Kidney epithelial cell (primary cell): ENCODE data around the gene FADD. TPM values are rescaled to one million over a fixed set of nuclear protein-coding genes. Genes with fewer than 3 reads are reported as not detected.

Experiments used
- DNase-seq: peaks from one replicate; pipeline ENCODE4 v3.0.0-alpha.2; 2010; ENCODE audit warnings: low read depth
- H3K27me3 ChIP-seq: 2 replicates; pipeline ENCODE4 v1.6.0; 2011; ENCODE audit warnings: low read length; ENCODE audit not compliant: control insufficient read depth, insufficient read depth
- H3K36me3 ChIP-seq: 2 replicates; pipeline ENCODE4 v1.5.1; 2011; ENCODE audit warnings: low read length; ENCODE audit not compliant: control insufficient read depth, insufficient read depth
- H3K4me3 ChIP-seq: 2 replicates; pipeline ENCODE4 v1.5.1; 2011; ENCODE audit warnings: low read depth, mild to moderate bottlenecking, control low read depth, low read length
- total RNA-seq: library from RNA; depleted of rRNA; stranded (reverse); fragments of >200 nt; gene quantifications from 2 replicates; pipeline ENCODE4 v1.2.3, GENCODE V29; 2015
- TF ChIP-seq, protein P1 (sequence below): IDR thresholded peaks from 2 replicates; pipeline ENCODE4 v1.5.1; 2011; ENCODE audit warnings: mild to moderate bottlenecking, moderate library complexity, low read length, control low read depth, inconsistent platforms; ENCODE audit not compliant: insufficient read depth, poor library complexity, severe bottlenecking

FADD gene
- total RNA-seq, 1 donor from 2014 or later, result 51.5 TPM

DNA sequence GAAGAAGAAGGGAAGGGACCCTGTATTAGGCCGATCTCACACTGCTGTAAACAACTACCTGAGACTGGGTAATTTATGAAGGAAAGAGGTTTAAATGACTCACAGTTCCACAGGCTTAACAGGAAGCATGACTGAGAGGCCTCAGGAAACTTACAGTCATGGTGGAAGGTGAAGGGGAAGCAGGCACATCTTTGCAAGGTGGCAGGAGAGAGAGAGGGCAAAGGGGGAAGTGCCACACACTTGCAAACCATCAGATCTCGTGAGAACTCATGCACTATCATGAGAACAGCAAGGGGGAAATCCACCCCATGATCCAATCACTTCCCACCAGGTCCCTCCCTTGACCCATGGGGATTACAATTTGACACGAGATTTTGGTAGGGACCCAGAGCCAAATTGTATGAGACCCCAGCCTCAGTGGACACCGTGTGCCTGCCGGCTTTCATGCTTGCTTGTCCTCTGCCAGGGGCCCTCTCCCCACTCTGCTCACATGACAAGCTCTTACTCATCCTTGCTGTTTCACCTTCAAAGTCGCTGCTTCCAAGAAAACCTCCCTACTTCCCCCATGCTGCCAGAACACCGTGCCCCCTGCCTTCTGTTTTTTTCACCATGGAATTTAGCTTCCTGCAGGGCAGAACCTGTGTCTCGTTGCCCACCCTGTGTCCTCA is 44.1 kb downstream of the FADD start:
- Histone ChIP-seq H3K27me3 (no peaks in the 10 kb centered on the region), H3K4me3 (no peak overlapping the region), H3K36me3 (no peaks in the 10 kb centered on the region)
- DNase-seq, result no peak
- TF ChIP-seq, protein P1, sequence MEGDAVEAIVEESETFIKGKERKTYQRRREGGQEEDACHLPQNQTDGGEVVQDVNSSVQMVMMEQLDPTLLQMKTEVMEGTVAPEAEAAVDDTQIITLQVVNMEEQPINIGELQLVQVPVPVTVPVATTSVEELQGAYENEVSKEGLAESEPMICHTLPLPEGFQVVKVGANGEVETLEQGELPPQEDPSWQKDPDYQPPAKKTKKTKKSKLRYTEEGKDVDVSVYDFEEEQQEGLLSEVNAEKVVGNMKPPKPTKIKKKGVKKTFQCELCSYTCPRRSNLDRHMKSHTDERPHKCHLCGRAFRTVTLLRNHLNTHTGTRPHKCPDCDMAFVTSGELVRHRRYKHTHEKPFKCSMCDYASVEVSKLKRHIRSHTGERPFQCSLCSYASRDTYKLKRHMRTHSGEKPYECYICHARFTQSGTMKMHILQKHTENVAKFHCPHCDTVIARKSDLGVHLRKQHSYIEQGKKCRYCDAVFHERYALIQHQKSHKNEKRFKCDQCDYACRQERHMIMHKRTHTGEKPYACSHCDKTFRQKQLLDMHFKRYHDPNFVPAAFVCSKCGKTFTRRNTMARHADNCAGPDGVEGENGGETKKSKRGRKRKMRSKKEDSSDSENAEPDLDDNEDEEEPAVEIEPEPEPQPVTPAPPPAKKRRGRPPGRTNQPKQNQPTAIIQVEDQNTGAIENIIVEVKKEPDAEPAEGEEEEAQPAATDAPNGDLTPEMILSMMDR, result no peak

DNA sequence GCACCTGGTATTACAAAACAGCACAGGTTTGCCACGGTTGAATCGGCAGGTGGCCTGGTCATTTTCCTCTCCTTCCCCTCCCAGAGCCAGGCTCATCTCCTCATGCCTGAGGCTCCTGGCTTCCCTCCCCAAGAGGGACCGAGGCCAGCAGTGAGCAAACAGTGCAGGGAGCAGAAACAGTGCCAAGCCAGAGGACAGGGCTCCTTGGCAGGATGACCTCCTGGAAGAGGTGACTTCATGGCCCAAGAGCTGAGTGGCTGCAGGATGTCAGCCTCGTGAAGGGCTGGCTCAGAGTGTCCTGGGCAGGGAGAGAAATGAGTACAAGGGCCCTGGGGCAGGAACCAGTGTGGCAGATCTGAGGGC is 44.6 kb downstream of the FADD start:
- TF ChIP-seq, protein P1, result no peak
- no peaks in the 10 kb centered on the region for H3K27me3 ChIP-seq
- no peaks in the 10 kb centered on the region for H3K36me3 ChIP-seq
- no peak overlapping the region for H3K4me3 ChIP-seq
- no peak for DNase-seq

DNA sequence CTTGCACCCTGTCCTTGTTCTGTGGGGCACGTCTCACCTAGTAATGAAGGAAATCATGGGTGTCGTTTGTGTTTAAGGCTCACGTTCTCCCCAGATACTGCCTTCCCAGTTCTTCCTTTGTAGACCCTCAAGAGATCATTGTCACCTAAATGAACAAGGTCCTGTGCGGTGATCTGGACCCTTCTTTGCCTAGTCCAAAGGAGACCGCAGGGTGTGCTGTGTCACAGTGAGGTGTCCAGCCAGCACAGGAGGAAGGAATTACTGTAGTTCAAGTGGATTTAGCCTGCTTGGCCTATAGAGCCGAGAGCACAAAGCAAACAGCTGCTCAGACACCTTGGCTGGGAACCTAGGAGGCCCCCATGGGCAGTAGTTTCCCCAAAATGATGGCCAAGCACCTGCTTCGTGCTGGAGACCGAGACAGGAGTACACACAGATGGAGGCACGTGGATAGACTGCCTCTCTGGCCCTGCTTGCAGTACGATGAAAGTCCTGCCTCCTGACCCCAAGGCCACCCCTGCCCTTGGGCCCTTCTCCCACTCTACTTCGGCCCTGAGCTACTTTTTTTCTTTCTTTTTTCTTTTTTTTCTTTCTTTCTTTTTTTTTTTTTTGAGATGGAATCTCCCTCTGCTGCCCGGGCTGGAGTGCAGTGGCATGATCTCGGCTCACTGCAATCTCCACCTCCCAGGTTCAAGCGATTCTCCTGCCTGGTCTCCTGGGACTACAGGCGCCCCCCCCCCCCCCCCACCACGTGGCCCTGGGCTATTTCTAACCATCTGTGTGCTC is 48.0 kb downstream of the FADD start:
- H3K4me3 ChIP-seq, result no peak overlapping the region
- TF ChIP-seq, protein P1, result no peak
- no peak for DNase-seq
- H3K27me3 ChIP-seq, result no peaks in the 10 kb centered on the region
- no peaks in the 10 kb centered on the region for H3K36me3 ChIP-seq

DNA sequence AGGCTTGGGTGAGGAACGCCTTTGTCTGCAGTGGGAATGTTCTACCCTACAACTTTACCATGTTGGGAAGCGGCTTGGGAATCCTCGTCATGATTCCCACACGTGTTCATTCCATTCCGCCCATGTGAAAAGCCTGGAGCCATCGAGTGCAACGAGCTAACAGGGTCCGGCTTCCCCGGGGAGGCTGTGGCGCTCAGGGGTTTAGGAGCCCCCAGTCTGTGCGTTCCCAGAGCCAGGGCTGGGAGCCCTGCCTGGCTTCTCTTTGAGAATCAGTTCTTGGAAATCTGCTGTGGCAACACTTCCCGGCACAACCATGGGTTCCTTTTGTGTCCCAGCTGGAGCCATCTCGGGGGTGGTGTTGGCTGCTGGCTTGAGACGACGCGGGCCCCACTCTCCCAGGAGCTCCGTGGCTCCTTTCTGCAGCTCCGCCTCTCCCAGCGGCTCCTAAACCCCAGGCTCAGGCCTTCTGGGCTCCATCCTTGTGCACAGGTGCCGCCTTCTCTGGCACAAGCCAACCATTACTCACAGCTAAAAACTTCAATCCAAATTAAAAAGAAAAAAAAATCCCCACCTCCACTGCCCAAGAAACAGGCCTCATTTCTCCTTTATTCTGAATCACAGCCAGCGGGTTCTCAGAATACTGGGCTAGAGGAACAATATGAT is 48.7 kb downstream of the FADD start:
- Histone ChIP-seq H3K27me3 (no peaks in the 10 kb centered on the region), H3K36me3 (no peaks in the 10 kb centered on the region), H3K4me3 (no peak overlapping the region)
- TF ChIP-seq, protein P1, result no peak
- DNase-seq, result no peak

DNA sequence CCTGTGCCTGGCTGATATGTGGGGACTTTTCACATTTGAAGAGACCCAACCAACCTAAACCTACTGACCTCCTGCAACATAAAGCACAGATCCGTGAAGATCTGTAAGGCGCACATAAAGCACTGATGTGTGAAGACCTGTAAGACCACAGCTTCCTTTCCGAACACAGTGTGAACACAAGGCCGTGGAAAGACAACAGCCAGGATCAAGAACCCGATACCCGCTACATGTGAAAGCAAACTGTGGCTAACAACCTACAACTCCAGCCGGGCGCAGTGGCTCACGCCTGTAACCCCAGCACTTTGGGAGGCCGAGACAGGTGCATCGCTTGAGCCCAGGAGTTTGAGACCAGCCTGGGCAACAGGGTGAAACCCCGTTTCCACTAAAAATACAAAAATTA is 49.7 kb downstream of the FADD start:
- Histone ChIP-seq H3K4me3 (no peak overlapping the region), H3K36me3 (no peaks in the 10 kb centered on the region), H3K27me3 (no peaks in the 10 kb centered on the region)
- TF ChIP-seq, protein P1, result no peak
- DNase-seq, result no peak
